Activated CD4-positive, alpha-beta T cell treated with anti-CD3 and anti-CD28 coated beads, Interleukin-2, amount 50 U/mL, for 1 hour (primary cell): Measurements from ENCODE around the gene FATE1.
A peak's percentile ranks its signal among the peaks of the same experiment; 100 is the strongest.

ENCODE experiments used
- DNase-seq: peaks from one replicate; pipeline ENCODE4 v3.0.0-alpha.2; 2020

The FATE1 gene

GRCh38 chrX:151704041-151704663, 11.7 kb upstream of the FATE1 start:
- no peak for DNase-seq

- DNase-seq, result no peak
These were observed 7.0 kb upstream of the FATE1 start for GRCh38 chrX:151708821-151709220.

- no peak for DNase-seq
These were observed 5.4 kb upstream of the FATE1 start for GRCh38 chrX:151710457-151710856.

- no peak for DNase-seq
These were observed 4.7 kb upstream of the FATE1 start for GRCh38 chrX:151711154-151711553.

GRCh38 chrX:151711787-151712186, 4.0 kb upstream of the FATE1 start:
- no peak for DNase-seq

GRCh38 chrX:151712253-151712652, 3.6 kb upstream of the FATE1 start:
- DNase-seq, result no peak

GRCh38 chrX:151713849-151714248, 2.0 kb upstream of the FATE1 start:
- peak; percentile 0 for DNase-seq

- no peak for DNase-seq
These were observed 1.5 kb upstream of the FATE1 start for GRCh38 chrX:151714362-151714761.

GRCh38 chrX:151722241-151722846, 6.5 kb downstream of the FATE1 start:
- DNase-seq, result no peak

- no peak for DNase-seq
These were observed 7.4 kb downstream of the FATE1 start for GRCh38 chrX:151723156-151723760.

GRCh38 chrX:151724563-151725337, 8.9 kb downstream of the FATE1 start:
- DNase-seq, result no peak

GRCh38 chrX:151725338-151725614, 9.4 kb downstream of the FATE1 start:
- DNase-seq, result no peak

- DNase-seq, result no peak
These were observed 10.9 kb downstream of the FATE1 start for GRCh38 chrX:151726751-151727150.

- no peak for DNase-seq
These were observed 11.5 kb downstream of the FATE1 start for GRCh38 chrX:151727346-151727745.

GRCh38 chrX:151729056-151729725, 13.4 kb downstream of the FATE1 start:
- no peak for DNase-seq

- no peak for DNase-seq
These were observed 18.6 kb downstream of the FATE1 start, which contains the start of gene CNGA2 for GRCh38 chrX:151734446-151734845. TSS of gene CNGA2 (plus strand) at chrX:151734746. CDS start at chrX:151738484, 3,738 bp downstream.

GRCh38 chrX:151735219-151735618, 19.4 kb downstream of the FATE1 start:
- DNase-seq, result no peak

- no peak for DNase-seq
These were observed 20.9 kb downstream of the FATE1 start for GRCh38 chrX:151736685-151737084.

GRCh38 chrX:151737494-151737893, 21.7 kb downstream of the FATE1 start:
- no peak for DNase-seq

- DNase-seq, result no peak
These were observed 22.9 kb downstream of the FATE1 start for GRCh38 chrX:151738751-151739150.

- DNase-seq, result no peak
These were observed 25.8 kb downstream of the FATE1 start for GRCh38 chrX:151741606-151742005.

- no peak for DNase-seq
These were observed 26.5 kb downstream of the FATE1 start for GRCh38 chrX:151742311-151742710.
